ENCODE results near the gene AUTS2.

Gene AUTS2

DNA sequence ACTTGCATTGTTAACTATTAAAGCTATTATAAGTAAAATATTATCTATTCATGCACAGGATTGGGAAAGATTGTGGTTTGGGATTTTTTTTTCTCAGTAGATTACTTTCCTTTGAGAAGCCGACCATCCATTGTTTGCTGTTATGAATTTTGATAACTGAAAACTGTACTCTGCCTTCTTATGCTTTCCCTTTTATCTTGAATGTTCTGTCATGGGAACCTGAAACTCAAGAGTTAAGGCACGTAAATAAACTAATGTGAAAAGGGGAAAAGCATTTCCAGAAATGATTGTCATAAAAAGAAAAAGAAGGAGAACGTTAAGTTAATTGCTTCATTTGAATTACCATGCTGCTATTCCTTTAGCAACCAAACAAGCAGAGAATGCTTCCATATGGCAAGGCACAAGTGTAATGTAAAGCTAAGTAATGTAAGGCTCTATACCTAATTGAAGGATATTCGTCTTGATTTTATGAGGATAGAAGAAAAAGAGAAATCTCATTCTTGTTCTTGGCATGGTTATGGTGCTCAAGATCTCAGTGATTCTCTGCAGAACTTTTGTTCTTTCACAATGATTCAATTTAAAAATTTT, 370.8 kb downstream of the AUTS2 start:
- Histone ChIP-seq H3K27ac (no peak overlapping the region), H3K4me3 (no peak overlapping the region)

DNA sequence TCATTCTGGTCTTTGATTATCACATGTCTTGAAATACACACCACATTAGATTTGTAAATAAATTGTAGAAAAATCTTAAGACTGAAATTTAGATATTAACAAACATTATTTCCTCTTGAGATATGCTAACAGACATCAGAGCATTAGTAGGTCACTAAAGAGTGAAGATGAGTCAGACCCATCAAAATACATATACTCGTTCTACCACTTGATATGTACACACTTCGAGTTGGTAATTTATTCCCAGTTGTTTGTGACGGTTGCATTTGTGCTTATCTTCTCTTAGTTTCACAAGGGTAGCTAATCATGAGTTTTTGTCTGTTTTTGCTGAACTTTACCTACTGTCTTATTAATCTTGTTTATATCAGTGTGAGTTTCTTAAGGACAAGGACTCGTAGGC, 383.4 kb downstream of the AUTS2 start:
- Histone ChIP-seq H3K27ac (no peak overlapping the region), H3K4me3 (no peak overlapping the region)

DNA sequence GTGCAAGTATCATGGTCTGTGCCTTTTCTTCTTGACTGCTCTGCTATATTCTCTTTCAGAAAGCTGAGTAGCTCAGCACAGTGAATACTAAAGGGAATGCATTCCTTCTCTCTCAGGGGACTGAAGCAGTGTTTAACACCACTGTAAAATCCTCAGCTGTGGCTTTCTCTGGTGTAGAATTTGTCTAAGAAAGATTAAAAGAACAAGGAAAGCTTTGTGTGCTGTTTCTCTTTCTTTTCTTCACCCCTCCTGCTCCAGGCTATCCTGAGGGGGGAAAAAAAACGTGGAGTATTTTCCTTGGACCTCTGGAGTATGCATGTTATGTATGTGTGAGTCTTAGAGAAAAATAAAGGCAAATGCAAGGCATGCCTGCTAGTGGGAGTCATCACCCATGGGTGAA, 383.9 kb downstream of the AUTS2 start:
- Histone ChIP-seq H3K27ac (no peak overlapping the region), H3K4me3 (no peak overlapping the region)

DNA sequence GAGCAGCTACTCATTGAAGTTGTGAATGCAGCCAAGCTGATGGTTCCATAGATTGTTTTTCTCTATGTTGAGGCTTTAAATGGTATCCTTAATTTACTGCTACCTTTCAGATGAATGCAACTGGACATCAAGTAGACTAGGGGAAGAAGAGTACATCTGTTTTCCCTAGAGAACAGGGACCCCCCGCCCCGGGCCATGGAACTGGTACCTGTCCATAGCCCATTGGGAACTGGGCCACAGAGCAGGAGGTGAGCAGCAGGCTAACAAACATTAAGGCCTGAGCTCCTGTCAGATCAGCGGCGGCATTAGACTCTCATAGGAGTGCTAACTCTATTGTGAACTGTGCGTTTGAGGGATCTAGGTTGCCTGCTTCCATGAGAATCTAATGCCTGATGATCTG, 391.3 kb downstream of the AUTS2 start:
- Histone ChIP-seq H3K27ac (no peak overlapping the region), H3K4me3 (no peak overlapping the region)

DNA sequence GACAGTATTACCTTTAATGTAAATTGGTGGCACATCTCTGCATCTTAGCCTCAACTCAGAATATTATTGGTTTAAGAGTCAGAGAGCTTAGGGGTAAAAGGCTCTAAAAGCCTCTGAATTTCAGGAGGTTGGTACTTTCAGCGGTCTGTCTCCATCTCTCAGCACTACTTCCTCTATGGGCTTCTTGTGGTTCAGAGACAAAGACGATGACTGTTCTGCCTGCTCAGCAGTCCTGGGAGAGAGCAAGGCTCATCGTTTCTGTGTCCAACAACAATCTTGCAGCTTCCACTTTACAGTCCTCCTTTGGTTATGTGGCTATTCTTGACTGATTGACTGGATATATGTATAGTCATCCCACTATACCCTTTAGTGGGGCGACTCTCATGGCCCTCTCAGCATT, 394.7 kb downstream of the AUTS2 start:
- H3K27ac ChIP-seq: no peak overlapping the region
- no peak overlapping the region for H3K4me3 ChIP-seq

DNA sequence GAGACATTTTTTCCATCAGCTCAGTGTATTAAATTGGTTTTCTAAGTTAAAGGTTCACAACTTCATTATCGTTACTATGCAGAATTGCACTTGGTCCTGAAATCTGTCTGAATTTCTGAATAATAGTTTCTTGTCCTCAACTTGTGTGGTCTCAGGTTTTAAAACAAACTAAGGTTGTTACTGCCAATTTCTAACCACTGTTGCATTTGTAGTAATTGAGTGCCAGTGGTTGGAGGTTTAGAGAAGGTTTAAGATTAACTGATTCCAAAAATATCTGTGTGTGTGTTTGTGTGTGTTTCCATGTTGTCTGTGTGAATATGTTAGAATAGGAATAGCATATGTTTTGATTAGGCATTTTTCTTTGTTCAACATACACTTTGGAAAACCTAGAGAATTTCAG, 395.9 kb downstream of the AUTS2 start:
- no peak overlapping the region for H3K27ac ChIP-seq

DNA sequence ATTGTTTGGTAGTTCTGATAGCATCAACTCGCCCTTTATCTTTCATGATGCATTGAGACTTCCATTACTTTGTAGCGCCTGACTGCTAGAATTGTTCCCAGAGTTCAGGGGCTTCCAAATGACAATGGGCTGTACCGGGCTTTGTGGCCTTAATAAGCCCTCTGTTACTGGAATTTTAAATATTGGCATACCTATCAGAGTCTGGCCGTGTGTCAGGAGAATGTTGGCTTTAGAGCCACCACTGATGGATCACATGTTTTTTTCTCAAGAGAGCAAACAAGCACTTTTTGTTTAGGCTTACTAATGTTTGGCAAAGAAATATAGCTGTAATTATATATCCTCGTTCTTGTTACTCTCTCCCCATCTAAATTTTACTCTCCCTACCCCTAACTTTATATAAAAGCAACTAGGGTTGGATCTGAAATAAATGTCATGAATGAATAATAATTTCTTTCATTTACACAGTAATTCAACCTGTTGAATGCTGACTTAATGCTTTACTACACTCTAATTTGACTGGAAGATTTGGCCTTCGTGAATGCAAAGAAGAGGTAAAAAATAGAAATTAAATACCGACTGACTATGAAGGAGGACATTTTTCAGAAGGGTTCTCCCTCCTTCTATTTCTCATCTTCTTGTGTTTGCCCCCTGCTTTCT, 396.7 kb downstream of the AUTS2 start:
- Histone ChIP-seq H3K27ac (no peak overlapping the region), H3K4me3 (no peak overlapping the region)

More for the DNA sequence above, 395.9 kb downstream of the AUTS2 start:
- H3K4me3 ChIP-seq: no peak overlapping the region

DNA sequence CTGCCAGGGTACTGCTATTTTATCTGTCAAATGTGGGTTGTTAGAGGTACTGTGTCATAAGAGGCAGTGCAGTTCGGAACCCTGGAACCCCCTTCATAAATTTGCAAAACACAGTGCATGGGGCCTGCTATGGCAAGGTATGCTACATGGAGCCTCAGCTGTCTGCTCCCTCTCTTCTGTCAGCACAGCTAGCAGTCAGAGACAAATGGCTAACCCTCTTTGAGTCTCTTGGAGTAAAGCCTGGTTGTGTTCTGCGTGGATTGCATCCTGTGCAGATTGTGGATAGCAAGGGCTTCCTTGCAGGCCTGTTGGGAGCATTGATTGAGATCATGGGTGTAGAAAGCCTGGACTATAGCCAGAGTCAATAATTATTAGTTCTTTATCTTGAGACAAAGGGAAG, 397.8 kb downstream of the AUTS2 start:
- no peak overlapping the region for H3K27ac ChIP-seq

DNA sequence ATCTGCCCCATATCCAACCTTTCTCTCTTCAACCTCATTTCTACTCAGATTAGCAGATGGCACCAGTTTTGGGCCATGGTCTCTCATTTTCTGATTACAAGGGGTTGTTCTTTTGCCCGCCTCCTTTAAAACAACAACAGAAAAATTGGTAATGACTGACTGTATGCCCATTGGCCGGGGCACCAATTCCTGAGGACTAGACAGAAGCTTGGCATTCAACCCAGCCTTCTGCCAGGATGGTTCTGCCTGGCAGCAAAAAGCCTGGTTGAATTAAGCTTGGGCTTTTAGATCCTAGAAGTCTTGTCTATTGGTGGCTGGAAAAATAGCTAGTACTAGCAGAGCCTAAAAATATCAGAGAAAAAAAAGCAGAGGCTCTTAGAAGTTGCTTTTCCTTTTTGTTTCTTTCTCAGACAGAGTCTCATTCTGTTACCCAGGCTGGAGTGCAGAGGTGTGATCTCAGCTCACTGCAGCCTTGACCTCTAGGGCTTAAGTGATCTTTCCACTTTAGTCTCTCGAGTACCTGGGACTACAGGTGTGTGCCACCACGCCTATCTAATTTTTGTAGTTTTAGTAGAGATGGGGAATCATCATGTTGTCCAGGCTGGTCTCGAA, 402.6 kb downstream of the AUTS2 start:
- H3K4me3 ChIP-seq: no peak overlapping the region
- no peak overlapping the region for H3K27ac ChIP-seq

More for the DNA sequence above, 397.8 kb downstream of the AUTS2 start:
- no peak overlapping the region for H3K4me3 ChIP-seq

DNA sequence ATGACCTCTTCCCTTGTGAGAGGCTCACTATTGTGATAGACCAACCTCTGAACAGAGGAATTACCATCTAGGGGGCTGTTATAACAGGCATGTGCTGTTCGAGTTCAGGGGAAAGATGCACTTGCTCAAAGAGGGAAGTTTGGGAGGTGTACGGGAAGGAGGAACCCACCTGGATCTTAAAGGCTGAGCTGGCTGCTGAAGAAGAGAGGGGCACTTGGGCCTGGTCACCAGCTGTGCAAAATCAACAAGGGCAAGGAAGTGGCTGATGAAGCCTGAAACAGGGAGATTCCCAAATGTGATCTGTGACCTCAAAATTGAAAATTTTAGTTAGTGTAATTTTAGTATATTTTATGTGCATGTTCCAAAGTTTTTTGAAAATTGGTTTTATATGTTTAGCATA, 407.2 kb downstream of the AUTS2 start:
- H3K27ac ChIP-seq: no peak overlapping the region
- no peak overlapping the region for H3K4me3 ChIP-seq

DNA sequence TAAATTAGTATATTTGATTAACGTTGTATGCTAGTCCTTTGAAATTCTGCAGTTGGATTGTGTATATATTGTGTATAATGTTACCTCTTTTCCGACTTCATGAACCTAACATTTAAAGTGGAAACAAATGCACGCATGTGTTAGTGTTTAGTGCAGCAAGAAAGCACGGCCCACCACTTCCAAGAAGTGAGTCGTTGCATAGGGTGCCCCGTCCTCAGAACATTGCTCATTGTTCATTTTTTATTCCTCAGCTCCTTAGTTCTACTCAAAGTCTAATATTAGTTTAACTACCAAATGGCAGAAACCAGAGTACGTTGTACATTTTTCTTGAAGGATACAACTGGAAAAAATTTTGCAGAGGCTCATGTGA, 407.6 kb downstream of the AUTS2 start:
- Histone ChIP-seq H3K4me3 (no peak overlapping the region), H3K27ac (peak overlapping the region in 1 of 21 experiments; percentile 10)

DNA sequence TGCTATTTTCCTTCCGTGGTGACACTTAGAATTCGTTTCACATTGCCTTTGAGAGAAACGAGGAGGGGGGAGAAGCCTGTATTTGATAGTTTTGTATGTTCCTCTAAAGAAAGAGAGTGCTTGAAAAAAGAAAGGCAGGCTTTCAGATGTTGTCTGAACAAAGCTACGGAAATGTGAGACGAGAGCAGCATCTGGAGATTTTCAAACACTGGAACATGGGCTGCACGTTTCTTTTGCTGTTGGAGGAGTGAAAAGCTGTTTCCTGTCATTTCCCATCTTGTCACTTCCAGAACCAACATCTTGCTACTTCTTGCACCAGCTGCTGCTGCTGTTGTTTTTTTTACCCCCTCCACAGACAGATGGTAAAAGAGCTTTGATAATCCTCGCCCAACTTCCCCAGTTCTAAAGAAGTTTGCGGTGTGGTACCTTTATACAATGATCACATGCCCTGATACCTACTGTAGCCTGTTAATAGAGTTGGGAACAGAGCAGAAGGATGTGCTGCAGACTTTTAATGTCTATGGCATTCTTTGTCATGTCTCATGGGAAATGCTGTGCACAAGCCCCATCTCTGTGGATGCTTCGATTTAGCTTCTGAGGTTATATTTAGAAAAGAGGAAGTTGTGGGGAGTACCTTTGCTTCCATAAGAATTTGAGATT, 408.1 kb downstream of the AUTS2 start:
- Histone ChIP-seq H3K4me3 (no peak overlapping the region), H3K27ac (peak overlapping the region in 1 of 21 experiments; percentile 10)

DNA sequence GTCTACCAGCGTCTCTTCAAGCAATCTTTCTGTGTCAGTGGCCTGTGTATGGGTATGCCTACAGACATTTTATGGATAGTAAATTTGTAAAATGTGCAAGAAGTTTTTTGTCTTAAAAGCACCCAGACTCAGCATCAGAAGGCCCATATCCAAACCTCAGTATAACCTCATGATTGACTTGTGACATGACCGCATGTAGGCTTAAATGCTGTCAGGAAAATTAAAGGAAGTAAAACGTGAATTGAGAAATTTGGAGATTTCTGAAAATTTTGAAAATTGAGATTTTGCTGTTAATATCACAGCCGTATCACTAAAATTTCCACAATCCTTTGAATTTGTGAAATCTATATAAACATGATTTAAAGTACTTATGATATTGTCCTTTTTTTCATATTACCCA, 410.2 kb downstream of the AUTS2 start:
- Histone ChIP-seq H3K27ac (no peak overlapping the region), H3K4me3 (no peak overlapping the region)

DNA sequence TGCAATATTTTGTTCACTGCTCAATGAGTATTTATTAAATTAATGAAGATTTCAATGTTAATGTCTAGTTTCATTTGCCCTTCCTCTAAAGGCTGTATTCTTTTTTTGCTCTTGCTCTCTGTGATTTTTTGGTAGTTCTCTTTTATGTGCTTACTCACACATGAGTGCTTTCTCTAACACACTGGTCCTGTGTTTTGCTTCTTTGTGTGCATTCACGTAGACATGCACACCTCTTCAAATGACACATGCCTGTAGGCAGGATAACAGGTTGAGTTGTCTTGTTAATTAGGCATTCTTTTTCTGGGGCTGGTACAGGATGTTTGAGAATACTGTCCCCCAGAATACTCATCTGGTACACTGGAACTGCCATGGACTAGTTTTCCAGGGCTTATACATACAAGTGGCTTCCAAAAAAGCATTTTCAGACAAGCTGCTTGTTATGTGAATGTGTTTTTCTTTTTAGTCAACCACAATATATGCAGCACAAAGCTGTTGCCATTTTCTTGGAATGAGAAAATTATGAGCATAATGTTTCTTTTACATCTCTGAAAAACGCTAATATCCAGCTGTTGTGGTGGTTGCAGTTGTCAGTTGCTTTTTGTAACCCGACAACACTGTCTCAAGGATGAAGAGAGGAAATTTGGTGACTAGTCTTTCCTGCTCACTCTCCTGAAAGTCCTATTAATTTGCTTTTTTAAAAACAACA, 416.4 kb downstream of the AUTS2 start:
- Histone ChIP-seq H3K27ac (no peak overlapping the region), H3K4me3 (no peak overlapping the region)

DNA sequence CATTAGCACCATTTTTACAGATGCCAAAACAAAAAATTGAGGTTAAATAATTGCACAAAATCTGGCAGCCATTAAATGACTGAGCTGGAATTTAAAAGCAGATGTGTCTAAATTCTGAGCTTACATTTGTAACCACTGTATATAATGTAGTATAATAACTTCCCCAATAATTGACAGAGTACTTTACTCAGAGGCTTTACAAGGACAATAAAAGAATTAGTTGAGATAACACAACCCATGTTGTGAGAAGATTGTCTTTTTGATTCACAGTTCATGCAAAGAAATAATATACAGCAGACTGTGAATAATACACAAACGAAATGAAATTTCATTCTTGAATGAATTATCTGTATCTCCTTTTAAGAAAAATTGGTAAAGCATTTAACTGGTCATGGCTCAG, 417.1 kb downstream of the AUTS2 start:
- Histone ChIP-seq H3K4me3 (no peak overlapping the region), H3K27ac (no peak overlapping the region)

DNA sequence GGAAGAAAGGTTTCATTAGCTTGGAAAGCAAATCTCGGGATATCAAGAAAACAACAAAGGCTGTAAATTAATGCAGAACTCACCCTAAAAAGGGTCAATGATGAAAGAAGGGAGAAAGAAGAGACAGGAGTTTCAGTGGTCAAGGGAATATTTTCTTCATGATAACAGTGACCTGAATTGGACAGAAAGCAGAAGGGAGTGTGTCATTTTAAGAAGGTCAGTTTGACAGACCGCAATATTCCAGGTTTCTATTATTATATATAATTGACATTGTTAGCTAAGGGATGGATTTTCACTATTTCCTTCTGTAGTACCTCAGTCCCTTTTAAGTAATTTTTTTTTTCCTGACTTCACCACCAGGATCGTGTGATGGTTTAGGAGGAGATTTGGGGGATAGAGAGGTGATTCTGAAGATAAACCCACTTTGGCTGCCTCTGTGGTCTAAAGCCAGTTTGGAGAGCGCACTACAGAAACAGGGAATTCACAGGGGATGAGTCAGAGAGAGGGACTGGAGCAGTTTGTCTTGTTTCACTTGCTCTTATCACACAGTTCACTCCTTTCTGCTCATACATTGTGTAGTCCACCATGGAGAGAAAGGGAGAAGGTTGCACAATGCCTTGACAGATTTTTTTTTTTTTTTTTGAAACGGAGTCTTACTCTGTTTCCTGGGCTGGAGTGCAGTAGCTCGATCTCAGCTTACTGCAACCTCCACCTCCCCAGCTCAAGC, 417.9 kb downstream of the AUTS2 start:
- H3K4me3 ChIP-seq: no peak overlapping the region
- H3K27ac ChIP-seq: peak overlapping the region in 1 of 21 experiments; percentile 37

DNA sequence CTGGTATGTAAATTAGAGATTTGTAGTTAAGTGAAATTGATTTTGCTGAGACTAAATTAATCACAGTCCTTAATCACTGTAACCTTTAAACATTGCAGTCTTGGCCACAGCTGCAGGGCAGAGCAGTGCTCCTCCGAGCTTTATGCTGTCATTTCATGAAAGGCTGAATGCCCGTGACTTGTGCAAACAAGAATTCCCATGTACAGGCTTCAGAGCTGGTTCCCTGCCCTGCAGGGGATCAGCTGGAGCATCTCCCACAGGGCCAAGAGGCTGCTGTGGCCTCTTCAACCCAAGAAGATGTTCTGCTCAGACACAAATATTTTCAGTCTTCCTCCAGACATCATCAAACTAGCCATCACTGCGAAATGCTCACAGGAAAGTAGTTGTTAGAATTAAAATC, 419.1 kb downstream of the AUTS2 start:
- no peak overlapping the region for H3K27ac ChIP-seq
- no peak overlapping the region for H3K4me3 ChIP-seq

DNA sequence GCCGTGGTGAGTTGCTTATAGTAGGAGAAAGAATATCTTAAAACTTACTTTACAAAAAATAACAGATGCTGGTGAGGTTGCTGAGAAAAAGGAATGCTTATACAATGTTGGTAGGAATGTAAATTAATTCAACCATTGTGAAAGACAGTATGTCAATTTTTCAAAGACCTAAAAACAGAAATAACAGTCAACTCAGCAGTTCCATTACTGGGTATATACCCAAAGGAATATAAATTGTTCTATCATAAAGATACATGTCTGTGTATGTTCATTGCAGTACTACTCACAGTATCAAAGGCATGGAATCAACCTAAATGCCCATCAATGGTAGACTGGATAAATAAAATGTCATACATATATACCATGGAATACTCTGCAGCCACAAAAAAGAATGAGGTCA, 420.4 kb downstream of the AUTS2 start:
- H3K4me3 ChIP-seq: no peak overlapping the region

DNA sequence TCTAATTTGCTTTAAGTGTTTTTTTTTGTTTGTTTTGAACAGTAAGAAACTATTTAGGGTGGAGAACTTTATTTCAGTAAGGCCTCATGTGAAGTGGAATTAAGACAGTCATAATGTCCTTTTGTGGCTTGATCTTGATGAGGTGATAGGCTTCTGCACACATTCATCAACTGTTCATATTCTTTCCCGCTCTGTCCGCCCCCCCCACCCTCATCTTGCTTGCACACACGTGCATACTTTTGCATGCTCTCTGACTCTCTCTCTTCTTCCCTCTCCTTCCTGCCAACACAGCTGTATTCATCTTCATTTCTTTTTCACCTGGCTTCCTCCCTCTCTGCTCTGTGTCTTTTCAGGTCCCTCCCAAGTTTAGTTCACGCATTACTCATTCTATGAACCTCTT, 429.6 kb downstream of the AUTS2 start:
- H3K27ac ChIP-seq: no peak overlapping the region
- no peak overlapping the region for H3K4me3 ChIP-seq

More for the DNA sequence above, 420.4 kb downstream of the AUTS2 start:
- no peak overlapping the region for H3K27ac ChIP-seq

DNA sequence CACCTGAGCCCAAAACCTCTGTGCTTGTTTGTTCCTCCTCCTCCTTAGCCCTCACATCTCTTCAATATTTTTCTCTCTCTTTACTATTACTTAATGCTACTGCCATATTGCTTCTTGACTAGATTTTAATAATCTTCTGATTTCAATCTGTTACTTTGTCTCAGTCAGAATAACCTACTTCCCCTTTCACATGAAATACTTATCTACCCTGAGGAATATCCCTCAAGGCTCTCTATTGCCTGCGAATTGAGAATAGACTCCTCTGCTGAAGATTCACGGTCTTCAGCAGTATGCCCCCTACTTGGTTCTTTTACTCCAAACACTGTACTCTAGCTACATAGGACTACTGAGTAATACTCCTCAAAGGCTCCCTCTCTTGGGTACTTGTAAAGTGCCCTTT, 430.3 kb downstream of the AUTS2 start:
- Histone ChIP-seq H3K27ac (no peak overlapping the region), H3K4me3 (no peak overlapping the region)
